Measurements from ENCODE around the gene GLTP.
"Not testable (repeated sequence)": the region's sequence is repeated elsewhere in the genome, so short reads cannot be mapped to it uniquely, and the experiment has no call there.

The GLTP gene, protein sequence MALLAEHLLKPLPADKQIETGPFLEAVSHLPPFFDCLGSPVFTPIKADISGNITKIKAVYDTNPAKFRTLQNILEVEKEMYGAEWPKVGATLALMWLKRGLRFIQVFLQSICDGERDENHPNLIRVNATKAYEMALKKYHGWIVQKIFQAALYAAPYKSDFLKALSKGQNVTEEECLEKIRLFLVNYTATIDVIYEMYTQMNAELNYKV

DNA sequence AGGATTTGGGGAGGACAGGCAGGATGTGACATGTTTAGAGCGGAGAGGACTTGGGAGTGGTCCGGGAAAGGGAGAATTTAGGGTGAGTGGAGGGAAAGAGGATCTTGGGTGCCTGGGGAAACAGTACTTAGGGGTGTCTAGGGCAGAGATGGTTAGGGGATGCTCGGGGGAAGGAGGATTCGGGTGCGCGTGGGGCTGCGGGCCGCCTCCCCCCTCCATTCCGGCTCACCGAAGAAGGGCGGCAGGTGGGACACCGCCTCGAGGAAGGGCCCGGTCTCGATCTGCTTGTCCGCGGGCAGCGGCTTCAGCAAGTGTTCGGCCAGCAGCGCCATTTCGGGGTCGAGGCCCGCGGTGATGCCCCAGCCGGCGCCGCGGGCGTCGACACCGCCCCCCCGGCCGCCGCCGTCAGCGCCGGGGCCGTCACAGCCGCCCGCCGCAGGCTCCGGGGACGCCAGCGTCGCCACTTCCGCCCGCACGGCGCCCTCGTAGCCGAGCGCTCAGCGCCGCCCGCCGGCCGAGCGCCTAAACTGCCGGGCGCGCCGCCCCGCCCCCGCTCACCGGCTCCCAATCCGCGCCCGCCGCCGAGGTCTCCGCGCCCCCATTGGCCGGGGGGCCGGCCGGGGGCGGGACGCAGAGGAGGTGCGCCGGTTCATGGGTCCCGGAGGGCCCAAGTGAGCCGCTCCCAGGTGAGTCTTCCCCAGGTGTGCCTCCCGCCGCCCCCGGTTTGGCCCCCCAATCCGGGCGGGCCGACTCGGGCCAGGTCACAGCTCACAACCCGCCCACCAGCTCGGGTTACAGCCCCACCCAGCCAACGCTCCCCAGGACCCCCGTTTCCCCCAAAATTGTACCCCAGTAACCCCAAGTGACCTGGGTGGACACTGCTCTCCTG, at the start of gene GLTP:
GLTP (minus strand) TSS at position 499 of the 889 bp plus-strand sequence; CDS start at position 332, 167 bp downstream.
- peak; percentile 93 for DNase-seq
- in situ Hi-C loops (cut with HindIII; ENCODE audit: low pct_ligation_motif_present, low pct_unique_long_range_greater_than_20kb, low sequenced_read_pairs): no loop called here

DNA sequence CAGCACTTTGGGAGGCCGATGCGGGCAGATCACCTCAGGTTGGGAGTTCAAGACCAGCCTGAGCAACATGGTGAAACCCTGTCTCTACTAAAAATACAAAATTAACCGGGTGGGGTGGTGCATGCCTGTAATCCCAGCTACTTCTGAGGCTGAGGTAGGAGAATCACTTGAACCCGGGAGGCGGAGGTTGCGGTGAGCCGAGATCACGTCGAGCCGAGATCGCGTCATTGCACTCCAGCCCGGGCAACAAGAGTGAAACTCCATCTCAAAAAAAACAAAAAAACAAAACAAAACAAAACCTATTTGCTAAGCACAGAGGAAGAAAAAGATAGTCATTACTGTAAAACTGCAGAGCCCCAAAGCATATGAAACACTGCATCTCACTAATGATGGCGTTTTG, 49.0 kb upstream of the GLTP start:
- DNase-seq; in situ Hi-C loops (cut with HindIII; ENCODE audit: low pct_ligation_motif_present, low pct_unique_long_range_greater_than_20kb, low sequenced_read_pairs): not testable (repeated sequence)

DNA sequence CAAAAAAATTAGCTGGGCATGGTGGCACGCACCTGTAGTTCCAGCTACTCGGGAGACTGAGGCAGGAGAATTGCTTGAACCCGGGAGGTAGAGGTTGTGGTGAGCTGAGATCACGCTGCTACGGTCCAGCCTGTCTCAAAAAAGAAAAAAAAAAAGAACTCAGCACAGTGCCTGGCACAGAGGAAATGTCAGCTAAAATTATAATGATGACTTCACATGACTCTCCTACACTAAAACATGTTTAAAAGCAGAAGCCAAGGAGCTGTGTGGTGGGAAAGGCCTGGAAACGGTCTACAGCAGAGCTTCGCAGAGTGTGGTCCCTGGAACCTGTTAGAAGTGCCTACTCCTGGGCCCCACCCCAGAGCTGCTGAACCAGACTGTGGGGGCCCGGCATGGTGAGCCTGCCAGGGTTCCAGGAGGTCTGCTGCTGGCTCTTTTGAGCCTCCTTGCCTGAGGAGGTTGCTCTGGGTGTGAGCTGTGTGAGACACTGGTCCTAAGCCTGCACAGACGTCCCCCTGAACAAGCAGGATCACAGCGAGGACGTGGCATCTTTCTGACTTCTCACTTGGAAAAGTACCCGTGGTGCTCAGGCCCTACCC, 47.8 kb upstream of the GLTP start:
- in situ Hi-C loops (cut with HindIII; ENCODE audit: low pct_ligation_motif_present, low pct_unique_long_range_greater_than_20kb, low sequenced_read_pairs): no loop called here
- DNase-seq: no peak

DNA sequence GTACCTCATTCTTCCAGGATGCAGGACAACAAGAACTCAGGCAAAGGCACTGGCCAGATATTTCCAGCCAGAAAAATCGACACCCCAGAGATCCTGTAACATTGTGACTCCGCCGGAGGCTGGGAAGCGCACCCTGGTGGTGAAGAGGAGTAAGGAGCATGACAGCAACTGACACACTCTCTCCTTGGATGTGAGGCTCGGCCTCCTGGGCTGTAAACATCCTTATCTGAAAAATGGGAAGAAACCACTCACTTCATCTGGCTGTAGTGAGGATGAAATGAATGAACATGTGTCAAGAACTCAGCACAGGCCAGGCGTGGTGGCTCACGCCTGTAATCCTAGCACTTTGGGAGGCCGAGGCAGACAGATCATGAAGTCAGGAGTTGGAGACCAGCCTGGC, 47.3 kb upstream of the GLTP start:
- in situ Hi-C loops (cut with HindIII; ENCODE audit: low pct_ligation_motif_present, low pct_unique_long_range_greater_than_20kb, low sequenced_read_pairs): no loop called here

DNA sequence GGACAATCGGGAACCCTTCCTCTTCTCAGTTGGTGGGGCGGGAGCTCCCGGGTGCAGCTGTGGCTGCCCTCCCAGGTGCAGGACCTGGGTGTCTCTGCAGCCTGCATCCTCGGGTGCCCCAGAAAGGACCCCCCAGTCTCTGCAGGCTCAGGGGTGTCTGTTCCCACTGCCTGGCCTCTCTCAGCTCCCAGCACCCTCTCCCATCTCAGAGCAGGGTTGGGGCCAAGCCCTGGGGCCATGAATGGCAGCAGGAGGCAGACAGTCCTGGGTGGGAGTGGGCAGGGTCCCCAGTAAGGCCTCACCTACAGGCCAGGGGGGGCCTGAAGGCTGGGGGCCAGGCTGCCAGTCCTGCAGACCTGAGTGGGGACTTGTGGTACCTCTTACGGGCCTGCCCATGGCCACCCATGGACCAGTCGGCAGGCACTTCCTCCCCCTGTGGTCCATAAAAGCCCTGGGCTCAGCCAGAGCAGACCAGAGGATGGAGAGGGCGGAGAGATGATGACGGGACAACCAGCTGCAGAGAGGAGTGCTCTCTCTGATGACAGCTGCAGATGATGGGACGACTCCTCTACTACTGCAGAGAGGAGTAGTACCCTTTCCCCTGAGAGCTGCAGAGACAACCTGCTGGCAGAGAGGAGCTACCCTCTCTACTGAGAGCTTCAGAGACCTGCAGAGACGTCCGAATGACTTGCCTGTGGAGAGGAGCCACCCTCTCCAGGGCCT, 46.3 kb upstream of the GLTP start:
- no peak for DNase-seq
- in situ Hi-C loops (cut with HindIII; ENCODE audit: low pct_ligation_motif_present, low pct_unique_long_range_greater_than_20kb, low sequenced_read_pairs): no loop called here

More for the DNA sequence above, 47.3 kb upstream of the GLTP start:
- DNase-seq: peak; percentile 57

DNA sequence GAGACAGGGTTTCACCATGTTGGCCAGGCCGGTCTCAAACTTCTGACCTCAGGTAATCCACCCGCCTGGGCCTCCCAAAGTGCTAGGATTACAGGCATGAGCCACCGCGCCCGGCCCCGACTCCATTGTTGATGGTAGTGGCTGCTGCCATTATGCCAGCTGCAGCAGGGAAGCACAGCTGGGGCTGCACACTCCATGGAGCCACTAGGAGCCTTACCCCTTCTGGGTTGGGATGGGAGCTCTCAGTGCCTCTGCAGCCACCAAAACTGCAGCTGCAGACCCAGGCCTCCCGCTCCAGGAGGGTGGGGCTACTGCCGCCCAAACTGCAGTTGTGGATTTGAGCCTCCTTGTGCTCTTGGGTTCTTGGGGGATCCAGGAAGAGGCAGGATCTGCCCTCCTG, 45.7 kb upstream of the GLTP start:
- no peak for DNase-seq
- in situ Hi-C loops (cut with HindIII; ENCODE audit: low pct_ligation_motif_present, low pct_unique_long_range_greater_than_20kb, low sequenced_read_pairs): no loop called here

DNA sequence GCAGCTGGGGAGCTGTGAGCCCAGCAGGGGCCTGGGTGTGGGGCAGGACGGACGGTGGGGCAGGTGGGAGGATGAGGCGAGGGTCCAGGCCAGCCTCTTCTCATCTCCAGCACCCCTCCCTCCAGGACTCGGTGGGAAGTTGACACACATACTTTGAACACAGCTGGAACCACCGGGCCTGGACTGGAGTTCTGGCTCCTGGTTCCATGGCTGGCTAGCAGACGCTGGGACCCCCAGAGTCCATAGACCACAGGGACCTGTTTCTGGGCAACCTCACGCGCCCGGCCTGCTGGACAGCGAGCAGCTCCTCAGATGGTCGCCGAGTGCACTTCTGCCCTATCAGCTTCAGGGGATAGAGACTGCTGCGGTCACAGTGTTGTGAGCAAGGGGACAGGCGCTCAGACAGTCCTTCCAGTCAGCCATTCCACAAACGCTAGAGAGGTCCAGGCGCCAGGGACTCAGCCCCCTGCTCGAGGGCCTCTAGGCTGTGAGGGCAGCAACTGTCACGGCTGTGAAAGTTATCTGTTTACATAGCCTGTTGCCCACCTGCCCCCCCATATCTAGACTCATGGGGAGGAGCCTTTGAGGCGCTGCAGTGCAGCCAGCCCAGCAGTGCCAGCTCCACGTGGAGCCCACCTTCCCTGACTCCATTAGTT, 45.0 kb upstream of the GLTP start:
- in situ Hi-C loops (cut with HindIII; ENCODE audit: low pct_ligation_motif_present, low pct_unique_long_range_greater_than_20kb, low sequenced_read_pairs): no loop called here
- DNase-seq: no peak

DNA sequence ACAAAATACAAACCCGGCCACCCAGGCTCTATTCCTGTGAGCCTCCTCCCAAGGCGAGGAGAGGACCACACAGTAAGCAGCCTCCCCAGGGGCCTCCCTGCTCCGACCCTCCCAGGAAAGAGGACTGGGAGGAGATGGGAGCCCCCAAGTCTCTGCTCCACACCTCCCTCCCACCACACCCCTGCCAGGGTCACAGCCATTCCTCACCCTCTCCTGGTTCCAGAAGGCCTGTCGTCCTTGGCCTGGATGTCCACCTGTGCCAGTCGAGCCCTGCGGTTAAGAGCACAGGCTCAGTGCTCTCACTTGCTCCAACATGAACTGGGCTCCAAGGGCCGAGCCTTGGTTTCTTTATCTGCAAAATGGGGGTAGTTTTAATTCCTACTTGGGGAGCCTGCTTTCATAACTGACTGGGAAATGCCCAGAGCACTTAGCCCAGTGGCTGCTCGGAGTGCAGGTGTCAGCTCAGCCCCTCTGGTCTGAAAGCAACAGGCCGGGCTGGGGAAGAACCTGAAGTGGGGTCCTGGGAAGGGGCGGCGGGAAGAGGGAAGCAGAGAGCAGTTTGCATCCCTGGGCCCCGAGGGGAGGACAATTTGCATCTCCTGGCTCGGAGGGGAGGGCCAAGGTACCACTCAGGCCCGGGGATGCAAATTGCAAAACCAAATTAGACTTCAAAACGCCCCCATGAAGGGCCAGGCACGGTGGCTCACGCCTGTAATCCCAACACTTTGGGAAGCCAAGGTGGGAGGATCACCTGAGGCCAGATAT, 43.3 kb upstream of the GLTP start:
- in situ Hi-C loops (cut with HindIII; ENCODE audit: low pct_ligation_motif_present, low pct_unique_long_range_greater_than_20kb, low sequenced_read_pairs): no loop called here
- no peak for DNase-seq

DNA sequence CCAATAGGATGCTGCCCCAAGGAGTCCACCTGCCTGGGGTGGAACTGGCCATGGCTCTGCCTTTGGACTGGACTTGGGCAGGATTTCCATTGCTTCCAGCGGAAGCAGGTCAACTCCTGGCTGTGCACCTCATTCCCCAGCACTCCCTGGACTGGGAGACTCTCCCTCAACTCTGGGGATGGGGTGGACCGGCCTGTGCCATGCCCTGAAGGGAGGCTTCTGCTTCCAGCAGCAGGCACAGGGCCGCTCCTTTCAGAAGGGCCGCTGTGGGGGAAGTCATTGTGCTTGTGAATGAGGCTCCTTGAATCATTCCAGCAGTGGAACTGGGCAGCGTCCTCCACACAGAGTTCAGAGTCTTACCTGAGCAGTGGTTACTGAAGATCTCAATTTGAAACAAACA, 42.7 kb upstream of the GLTP start:
- in situ Hi-C loops (cut with HindIII; ENCODE audit: low pct_ligation_motif_present, low pct_unique_long_range_greater_than_20kb, low sequenced_read_pairs): no loop called here
- no peak for DNase-seq

DNA sequence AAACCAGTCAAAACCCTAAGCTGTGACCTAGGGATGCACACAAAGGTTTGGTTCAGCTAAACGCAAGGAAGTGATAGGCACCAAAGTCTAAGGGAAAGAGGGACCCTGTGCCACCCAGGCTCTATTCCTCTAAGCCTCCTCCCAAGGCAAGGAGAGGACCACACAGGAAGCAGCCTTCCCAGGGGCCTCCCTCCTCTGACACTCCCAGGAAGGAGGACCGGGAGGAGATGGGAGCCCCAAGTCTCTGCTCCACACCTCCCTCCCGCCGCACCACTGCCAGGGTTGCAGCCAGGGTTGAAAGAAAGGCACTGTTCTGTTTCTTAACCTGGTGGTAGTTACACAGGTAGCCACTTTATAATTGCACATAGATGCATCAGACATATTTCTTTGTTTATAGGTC, 41.6 kb upstream of the GLTP start:
- in situ Hi-C loops (cut with HindIII; ENCODE audit: low pct_ligation_motif_present, low pct_unique_long_range_greater_than_20kb, low sequenced_read_pairs): no loop called here
- DNase-seq: no peak

DNA sequence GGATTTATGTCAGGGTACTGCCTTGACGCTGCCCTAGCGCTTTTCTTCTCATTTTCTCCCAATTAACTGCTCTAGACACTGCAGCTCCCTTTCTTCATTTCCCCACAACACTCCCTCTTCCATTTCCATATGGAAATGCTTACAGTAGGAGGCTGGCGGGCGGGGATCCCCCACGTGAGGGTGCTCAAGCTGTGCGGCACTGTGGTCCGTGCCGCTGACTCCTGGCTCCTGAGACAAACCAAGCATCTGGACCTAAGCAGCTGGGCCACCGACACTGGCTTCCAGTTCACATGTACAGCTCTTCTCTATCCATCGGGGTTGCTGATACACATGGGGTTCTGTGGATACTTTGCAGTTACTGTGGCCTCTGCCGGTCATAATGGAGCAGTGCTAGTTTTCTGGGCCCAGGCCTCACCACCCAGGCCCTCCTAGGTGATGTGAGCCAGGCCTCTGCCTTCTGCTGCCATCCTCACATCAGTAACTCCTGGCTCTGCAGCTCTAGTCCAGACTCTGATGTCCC, 40.0 kb upstream of the GLTP start:
- in situ Hi-C loops (cut with HindIII; ENCODE audit: low pct_ligation_motif_present, low pct_unique_long_range_greater_than_20kb, low sequenced_read_pairs): no loop called here
- DNase-seq: no peak

DNA sequence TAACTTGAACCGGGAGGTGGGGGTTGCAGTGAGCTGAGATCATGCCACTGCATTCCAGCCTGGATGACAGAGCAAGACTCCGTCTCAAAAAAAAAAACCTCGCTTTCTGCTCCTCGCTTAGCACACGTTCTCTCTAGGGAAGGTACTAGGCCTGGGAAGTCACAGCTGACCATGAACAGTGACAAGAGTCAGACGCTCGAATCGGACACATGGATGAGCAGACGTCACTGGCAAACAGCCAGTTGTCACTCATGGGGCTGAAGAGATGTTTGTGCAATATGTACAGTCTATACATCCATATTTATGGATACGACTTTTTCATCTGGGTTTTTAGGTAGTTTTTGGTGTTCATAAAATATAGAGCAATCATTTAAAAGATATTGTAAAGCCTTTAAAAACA, 39.1 kb upstream of the GLTP start:
- in situ Hi-C loops (cut with HindIII; ENCODE audit: low pct_ligation_motif_present, low pct_unique_long_range_greater_than_20kb, low sequenced_read_pairs): no loop called here
- DNase-seq: no peak

DNA sequence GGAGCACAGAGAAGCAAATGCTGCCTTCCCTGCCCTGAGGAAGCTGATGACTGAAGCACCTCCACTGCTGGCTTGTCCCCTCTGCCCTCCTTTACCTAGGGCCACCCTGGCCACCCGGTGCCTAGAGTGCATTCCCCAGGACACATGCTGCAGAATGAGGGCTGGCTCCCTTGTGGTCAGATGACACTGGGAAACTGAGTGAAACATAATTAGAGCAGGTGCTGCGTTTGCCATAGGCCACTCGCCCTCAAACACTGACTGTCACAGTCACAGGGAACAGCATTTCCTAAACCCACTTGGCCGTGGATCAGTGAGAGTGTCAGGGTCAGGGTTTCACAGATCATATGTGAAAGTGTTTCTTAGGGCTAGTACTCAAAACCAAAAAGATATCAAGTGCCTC, 35.7 kb upstream of the GLTP start:
- in situ Hi-C loops (cut with HindIII; ENCODE audit: low pct_ligation_motif_present, low pct_unique_long_range_greater_than_20kb, low sequenced_read_pairs): no loop called here
- DNase-seq: no peak

DNA sequence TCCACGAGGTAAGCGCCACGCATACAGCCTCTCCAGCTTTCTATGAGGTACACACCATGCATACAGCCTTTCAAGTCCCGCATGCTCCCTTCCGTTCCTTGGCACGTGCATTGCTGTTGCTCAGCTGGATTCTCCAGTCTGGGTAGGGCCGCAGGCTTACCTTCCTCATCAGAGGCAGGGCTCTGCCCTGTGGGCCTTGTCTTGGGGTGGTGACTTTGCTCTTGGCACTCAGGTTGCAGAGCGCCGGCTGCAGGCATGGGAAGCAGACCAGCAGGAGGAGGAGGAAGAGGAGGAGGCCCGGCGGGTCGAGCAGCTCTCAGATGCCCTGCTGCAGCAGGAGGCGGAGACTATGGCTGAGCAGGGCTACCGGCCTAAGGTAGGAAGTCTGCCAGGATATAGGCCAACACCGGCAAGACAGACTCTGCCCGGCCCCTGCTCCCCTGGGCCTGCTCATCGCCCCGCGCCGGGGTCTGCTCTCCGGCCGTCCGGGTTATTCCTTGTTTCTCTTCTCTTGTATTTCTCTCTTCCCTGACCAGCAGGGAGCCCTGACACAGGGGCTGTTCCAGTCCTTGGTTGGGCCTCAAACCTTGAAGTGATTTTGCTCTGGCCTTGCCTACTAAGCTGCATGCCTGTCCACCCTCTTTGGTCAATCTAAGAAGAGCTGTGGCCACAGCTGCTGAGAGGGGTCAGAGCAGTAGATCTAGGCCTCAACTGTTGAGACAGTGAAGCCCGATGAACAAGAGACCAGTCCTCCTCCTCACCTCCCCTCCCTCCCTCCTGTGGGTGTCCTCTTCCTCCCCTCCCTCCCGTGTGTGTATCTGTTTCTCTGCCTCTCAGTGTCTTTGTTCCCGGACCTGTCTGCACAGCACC, 35.1 kb upstream of the GLTP start:
- no peak for DNase-seq
- in situ Hi-C loops (cut with HindIII; ENCODE audit: low pct_ligation_motif_present, low pct_unique_long_range_greater_than_20kb, low sequenced_read_pairs): no loop called here

DNA sequence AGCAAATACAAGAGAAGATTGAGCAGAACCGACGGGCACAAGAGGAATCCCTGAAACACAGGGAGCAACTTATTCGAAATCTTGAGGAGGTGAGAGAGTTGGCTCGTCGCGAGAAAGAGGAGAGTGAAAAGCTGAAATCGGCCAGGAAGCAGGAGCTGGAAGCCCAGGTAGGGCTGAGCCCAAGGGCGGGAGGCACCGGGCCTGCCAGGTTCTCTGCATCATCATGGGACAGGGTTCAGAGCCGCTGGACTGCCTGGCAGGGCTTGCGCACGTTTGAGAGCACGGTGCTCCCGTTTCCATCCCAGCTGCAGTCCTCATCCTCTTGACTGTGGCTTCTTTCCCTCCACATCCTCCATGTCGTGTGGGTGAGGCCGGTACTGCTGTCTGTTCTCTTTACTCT, 34.1 kb upstream of the GLTP start:
- in situ Hi-C loops (cut with HindIII; ENCODE audit: low pct_ligation_motif_present, low pct_unique_long_range_greater_than_20kb, low sequenced_read_pairs): no loop called here

DNA sequence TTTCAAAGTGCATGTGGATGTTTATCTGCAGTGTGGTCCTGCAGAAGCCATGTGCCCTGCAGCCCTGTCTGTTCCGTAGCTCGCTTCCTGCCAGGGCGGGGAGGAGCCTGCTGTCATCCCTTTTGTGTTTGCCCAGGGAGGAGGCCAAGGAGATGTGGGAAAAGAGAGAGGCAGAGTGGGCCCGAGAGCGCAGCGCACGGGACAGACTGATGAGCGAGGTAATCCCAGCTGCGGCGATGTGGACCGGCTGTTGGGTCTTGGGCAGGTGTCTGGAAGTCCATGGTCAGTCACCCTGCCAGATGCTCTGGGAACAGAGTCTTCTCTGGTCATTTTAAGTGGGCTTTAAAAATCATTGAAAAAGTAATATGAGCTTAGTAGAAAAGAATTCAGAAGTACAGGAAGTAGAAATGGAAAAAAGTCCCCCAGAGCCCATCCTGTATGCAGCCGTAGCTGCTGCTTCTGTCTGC, 32.5 kb upstream of the GLTP start:
- no peak for DNase-seq
- in situ Hi-C loops (cut with HindIII; ENCODE audit: low pct_ligation_motif_present, low pct_unique_long_range_greater_than_20kb, low sequenced_read_pairs): no loop called here

More for the DNA sequence above, 34.1 kb upstream of the GLTP start:
- DNase-seq: no peak

DNA sequence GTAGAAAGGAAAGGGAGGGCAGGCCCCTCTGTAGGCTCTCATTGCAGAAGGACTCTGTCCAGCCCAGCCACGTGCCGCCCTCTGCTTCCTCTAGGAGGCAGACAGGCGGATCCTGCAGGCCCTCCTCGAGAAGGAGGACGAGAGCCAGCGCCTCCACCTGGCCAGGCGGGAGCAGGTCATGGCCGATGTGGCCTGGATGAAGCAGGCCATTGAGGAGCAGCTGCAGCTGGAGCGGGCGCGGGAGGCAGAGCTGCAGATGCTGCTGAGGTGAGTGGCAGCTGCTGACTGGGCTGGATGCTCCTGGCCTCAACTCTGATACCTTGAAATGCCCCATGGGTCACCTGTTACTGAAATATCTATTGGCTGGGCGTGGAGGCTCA, 30.6 kb upstream of the GLTP start:
- DNase-seq: peak; percentile 61
- in situ Hi-C loops (cut with HindIII; ENCODE audit: low pct_ligation_motif_present, low pct_unique_long_range_greater_than_20kb, low sequenced_read_pairs): no loop called here

Measured in ACHN (cell line).